Prostate gland (tissue), 2 donors: Measurements from ENCODE around the gene TNFRSF11A. TPM values are rescaled to one million over a fixed set of nuclear protein-coding genes. Genes with fewer than 3 reads are reported as not detected.

ENCODE experiments used
- DNase-seq: peaks from one replicate; pipeline ENCODE4 v3.0.0-alpha.2; 2019; ENCODE audit warnings: low spot score
- H3K27ac ChIP-seq, 2 donors: fragments of 200-600 bp; sonication (generic); 2 replicates each; pipeline ENCODE4 v1.5.1; 2017 to 2019
- H3K27me3 ChIP-seq: fragments of 200-600 bp; sonication (generic); replicated peaks from 2 replicates; pipeline ENCODE4 v1.5.1; 2019; ENCODE audit not compliant: insufficient read depth
- H3K36me3 ChIP-seq, 2 donors: fragments of 200-600 bp; sonication (generic); 1 replicate in 1 of 2; 2 replicates in 1 of 2; pipeline versions ENCODE4 v1.5.1 to v1.8.1; 2017 to 2019
- H3K4me1 ChIP-seq: fragments of 200-600 bp; sonication (generic); replicated peaks from 2 replicates; pipeline ENCODE4 v1.5.1; 2019
- H3K4me3 ChIP-seq, 2 donors: fragments of 200-600 bp; sonication (generic); 2 replicates each; pipeline ENCODE4 v1.5.1; 2017 to 2019
- H3K9me3 ChIP-seq: fragments of 200-600 bp; sonication (generic); 2 replicates; pipeline ENCODE4 v1.5.1; 2017
- CTCF ChIP-seq, 4 experiments: fragments of 200-600 bp in 2 of 4; fragments of 450-650 bp in 2 of 4; sonication (generic) in 2 of 4; IDR thresholded peaks; 1 replicate in 3 of 4; 2 replicates in 1 of 4; pipeline ENCODE4 v1.5.1; 2016 to 2019; ENCODE audit warnings: antibody characterized with exemption in 4 of 4, mild to moderate bottlenecking in 2 of 4, moderate library complexity in 2 of 4
- POLR2A ChIP-seq: fragments of 450-650 bp; IDR thresholded peaks from one replicate; pipeline ENCODE4 v1.6.1; 2016; ENCODE audit warnings: antibody characterized with exemption, mild to moderate bottlenecking
- POLR2AphosphoS5 ChIP-seq: sonication (generic); formaldehyde crosslinking; IDR thresholded peaks from one replicate; pipeline ENCODE4 v1.6.1; 2017; ENCODE audit warnings: antibody characterized with exemption
- WGBS: methylation state at CpG from one replicate; pipeline ENCODE4 v1.1.5; 2018; 5-methylcytosine and 5-hydroxymethylcytosine counted together
- intact Hi-C: fragments of 100-400 bp; cut with DNase I; formaldehyde crosslinking; loops from one replicate; pipeline ENCODE4 v1.14.2; 2022
- total RNA-seq, 2 donors: library from RNA; depleted of rRNA; stranded (reverse); fragments of >200 nt; gene quantifications; one replicate each; pipeline ENCODE4 v1.1.0, GENCODE V29; 2016

Gene TNFRSF11A
- total RNA-seq, 2 donors from 2014 or later: 6.1 to 10.2 TPM

GRCh38 chr18:62281684-62282083 lies 43.4 kb upstream of the TNFRSF11A start:
- no peaks in the 10 kb centered on the region for H3K27me3 ChIP-seq
- no peaks in the 10 kb centered on the region for H3K36me3 ChIP-seq
- DNase-seq: no peak
- no peaks in the 10 kb centered on the region for H3K9me3 ChIP-seq
- no peaks in the 10 kb centered on the region for H3K4me1 ChIP-seq
- 59% methylated on average over 1 of the region's 1 CpG for WGBS
- intact Hi-C loops: no loop called here
- no peak overlapping the region for H3K27ac ChIP-seq
- TF ChIP-seq POLR2A: no peak
- no peak for TF ChIP-seq CTCF (IDR thresholded peaks at IDR 0.05)
- TF ChIP-seq POLR2AphosphoS5: no peak
- H3K4me3 ChIP-seq: no peak overlapping the region

- intact Hi-C loops: no loop called here
- H3K9me3 ChIP-seq: no peaks in the 10 kb centered on the region
- 42% methylated on average over 2 of the region's 2 CpGs for WGBS
- no peaks in the 10 kb centered on the region for H3K36me3 ChIP-seq
- H3K4me3 ChIP-seq: no peak overlapping the region
- no peaks in the 10 kb centered on the region for H3K27me3 ChIP-seq
- DNase-seq: no peak
- H3K27ac ChIP-seq: no peak overlapping the region
- no peak for TF ChIP-seq POLR2A
- no peak for TF ChIP-seq CTCF (IDR thresholded peaks at IDR 0.05)
- TF ChIP-seq POLR2AphosphoS5: no peak
- no peaks in the 10 kb centered on the region for H3K4me1 ChIP-seq
Measured at GRCh38 chr18:62282188-62282629, 42.9 kb upstream of the TNFRSF11A start.

GRCh38 chr18:62284637-62285036 lies 40.5 kb upstream of the TNFRSF11A start:
- intact Hi-C loops: no loop called here
- Histone ChIP-seq H3K27me3 (no peaks in the 10 kb centered on the region), H3K9me3 (no peaks in the 10 kb centered on the region), H3K27ac (no peak overlapping the region), H3K36me3 (no peaks in the 10 kb centered on the region), H3K4me3 (no peak overlapping the region), H3K4me1 (no peaks in the 10 kb centered on the region)
- TF ChIP-seq CTCF (IDR thresholded peaks at IDR 0.05) (no peak), POLR2AphosphoS5 (no peak), POLR2A (no peak)
- 89% methylated on average over 3 of the region's 3 CpGs for WGBS
- DNase-seq: no peak

- Histone ChIP-seq H3K27ac (no peak overlapping the region), H3K4me3 (no peak overlapping the region), H3K4me1 (no peaks in the 10 kb centered on the region), H3K27me3 (no peaks in the 10 kb centered on the region), H3K36me3 (no peaks in the 10 kb centered on the region), H3K9me3 (no peaks in the 10 kb centered on the region)
- no peak for DNase-seq
- intact Hi-C loops: no loop called here
- 96% methylated on average over 6 of the region's 6 CpGs for WGBS
- no peak for TF ChIP-seq CTCF (IDR thresholded peaks at IDR 0.05)
- no peak for TF ChIP-seq POLR2AphosphoS5
- TF ChIP-seq POLR2A: no peak
Measured at GRCh38 chr18:62285281-62285680, 39.8 kb upstream of the TNFRSF11A start.

- H3K4me1 ChIP-seq: no peaks in the 10 kb centered on the region
- no peaks in the 10 kb centered on the region for H3K27me3 ChIP-seq
- H3K4me3 ChIP-seq: no peak overlapping the region
- H3K9me3 ChIP-seq: no peaks in the 10 kb centered on the region
- intact Hi-C loops: no loop called here
- H3K27ac ChIP-seq: no peak overlapping the region
- TF ChIP-seq CTCF (IDR thresholded peaks at IDR 0.05) (no peak), POLR2AphosphoS5 (no peak), POLR2A (no peak)
- DNase-seq: no peak
- no peaks in the 10 kb centered on the region for H3K36me3 ChIP-seq
- WGBS: 39% methylated on average over 2 of the region's 2 CpGs
Measured at GRCh38 chr18:62287781-62288664, 37.1 kb upstream of the TNFRSF11A start.
